Ishikawa (cell line): ENCODE results near the gene ADCY1.

Experiments
- CEBPB ChIP-seq: IDR thresholded peaks from 2 replicates; pipeline ENCODE4 v1.6.1; 2012
- CREB1 ChIP-seq: IDR thresholded peaks from 2 replicates; pipeline ENCODE4 v1.6.1; 2012; ENCODE audit warnings: low read depth
- EGR1 ChIP-seq: IDR thresholded peaks from 2 replicates; pipeline ENCODE4 v1.6.1; 2012
- EP300 ChIP-seq: IDR thresholded peaks from 2 replicates; pipeline ENCODE4 v1.6.1; 2012; ENCODE audit warnings: borderline replicate concordance
- FOXM1 ChIP-seq: IDR thresholded peaks from 2 replicates; pipeline ENCODE4 v1.6.1; 2012; ENCODE audit warnings: low read depth, borderline replicate concordance
- MAX ChIP-seq: IDR thresholded peaks from 2 replicates; pipeline ENCODE4 v1.6.1; 2012
- NFIC ChIP-seq: IDR thresholded peaks from 2 replicates; pipeline ENCODE4 v1.6.1; 2012
- RAD21 ChIP-seq: IDR thresholded peaks from 2 replicates; pipeline ENCODE4 v1.6.1; 2012; ENCODE audit warnings: low read depth
- REST ChIP-seq: IDR thresholded peaks from 2 replicates; pipeline ENCODE4 v1.6.1; 2012; ENCODE audit warnings: low read depth, mild to moderate bottlenecking
- TAF1 ChIP-seq: IDR thresholded peaks from 2 replicates; pipeline ENCODE4 v1.6.1; 2012; ENCODE audit warnings: low read depth, mild to moderate bottlenecking
- TCF12 ChIP-seq: IDR thresholded peaks from 2 replicates; pipeline ENCODE4 v1.6.1; 2012; ENCODE audit warnings: low read depth
- TEAD4 ChIP-seq: IDR thresholded peaks from 2 replicates; pipeline ENCODE4 v1.6.1; 2012
- USF1 ChIP-seq: IDR thresholded peaks from 2 replicates; pipeline ENCODE4 v1.6.1; 2012
- YY1 ChIP-seq: IDR thresholded peaks from 2 replicates; pipeline ENCODE4 v1.6.1; 2012; ENCODE audit warnings: low read depth
- ZBTB7A ChIP-seq: IDR thresholded peaks from 2 replicates; pipeline ENCODE4 v1.6.1; 2012; ENCODE audit warnings: low read depth

The ADCY1 gene

GRCh38 chr7:45715471-45716352 lies 141.5 kb downstream of the ADCY1 start:
- TF ChIP-seq CEBPB, result no peak

- TF ChIP-seq YY1, result no peak
- TF ChIP-seq USF1, result no peak
- TF ChIP-seq EP300, result no peak
- TF ChIP-seq REST, result no peak
- TF ChIP-seq ZBTB7A, result no peak
- no peak for TF ChIP-seq EGR1
- TF ChIP-seq MAX, result no peak
- TF ChIP-seq RAD21, result no peak
- TF ChIP-seq CREB1, result no peak
- no peak for TF ChIP-seq CEBPB
- TF ChIP-seq TAF1, result no peak
- TF ChIP-seq FOXM1, result no peak
- no peak for TF ChIP-seq NFIC
- no peak for TF ChIP-seq TEAD4
- TF ChIP-seq TCF12, result no peak
Measured at GRCh38 chr7:45716380-45717203, 142.4 kb downstream of the ADCY1 start.

- no peak for TF ChIP-seq REST
- no peak for TF ChIP-seq FOXM1
- no peak for TF ChIP-seq YY1
- TF ChIP-seq CREB1, result no peak
- TF ChIP-seq TCF12, result no peak
- TF ChIP-seq MAX, result no peak
- no peak for TF ChIP-seq EP300
- no peak for TF ChIP-seq NFIC
- no peak for TF ChIP-seq USF1
- no peak for TF ChIP-seq TEAD4
- TF ChIP-seq RAD21, result no peak
- TF ChIP-seq TAF1, result no peak
- TF ChIP-seq EGR1, result no peak
- TF ChIP-seq CEBPB, result no peak
- TF ChIP-seq ZBTB7A, result no peak
Measured at GRCh38 chr7:45717537-45718235, 143.5 kb downstream of the ADCY1 start.

GRCh38 chr7:45718464-45719330 lies 144.5 kb downstream of the ADCY1 start:
- TF ChIP-seq NFIC, result no peak
- no peak for TF ChIP-seq ZBTB7A
- TF ChIP-seq CREB1, result no peak
- no peak for TF ChIP-seq TAF1
- no peak for TF ChIP-seq MAX
- no peak for TF ChIP-seq EGR1
- TF ChIP-seq YY1, result no peak
- TF ChIP-seq TEAD4, result no peak
- no peak for TF ChIP-seq RAD21
- no peak for TF ChIP-seq EP300
- no peak for TF ChIP-seq USF1
- no peak for TF ChIP-seq CEBPB
- TF ChIP-seq REST, result no peak
- no peak for TF ChIP-seq FOXM1
- no peak for TF ChIP-seq TCF12
